Measurements from ENCODE around the gene OR10P1.
"Not testable (repeated sequence)": the region's sequence is repeated elsewhere in the genome, so short reads cannot be mapped to it uniquely, and the experiment has no call there.

The OR10P1 gene, protein sequence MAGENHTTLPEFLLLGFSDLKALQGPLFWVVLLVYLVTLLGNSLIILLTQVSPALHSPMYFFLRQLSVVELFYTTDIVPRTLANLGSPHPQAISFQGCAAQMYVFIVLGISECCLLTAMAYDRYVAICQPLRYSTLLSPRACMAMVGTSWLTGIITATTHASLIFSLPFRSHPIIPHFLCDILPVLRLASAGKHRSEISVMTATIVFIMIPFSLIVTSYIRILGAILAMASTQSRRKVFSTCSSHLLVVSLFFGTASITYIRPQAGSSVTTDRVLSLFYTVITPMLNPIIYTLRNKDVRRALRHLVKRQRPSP
- total RNA-seq = 0 reads per million in 4 experiments

DNA sequence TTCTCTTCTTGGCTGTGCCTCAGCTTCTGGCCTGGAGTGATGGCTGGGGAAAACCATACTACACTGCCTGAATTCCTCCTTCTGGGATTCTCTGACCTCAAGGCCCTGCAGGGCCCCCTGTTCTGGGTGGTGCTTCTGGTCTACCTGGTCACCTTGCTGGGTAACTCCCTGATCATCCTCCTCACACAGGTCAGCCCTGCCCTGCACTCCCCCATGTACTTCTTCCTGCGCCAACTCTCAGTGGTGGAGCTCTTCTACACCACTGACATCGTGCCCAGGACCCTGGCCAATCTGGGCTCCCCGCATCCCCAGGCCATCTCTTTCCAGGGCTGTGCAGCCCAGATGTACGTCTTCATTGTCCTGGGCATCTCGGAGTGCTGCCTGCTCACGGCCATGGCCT, at the start of gene OR10P1:
Gene OR10P1, plus strand, starts transcription at position 40 of the 400 bp plus-strand sequence. Its CDS starts 0 bp downstream, at position 40.
- DNase-seq = no peak

DNA sequence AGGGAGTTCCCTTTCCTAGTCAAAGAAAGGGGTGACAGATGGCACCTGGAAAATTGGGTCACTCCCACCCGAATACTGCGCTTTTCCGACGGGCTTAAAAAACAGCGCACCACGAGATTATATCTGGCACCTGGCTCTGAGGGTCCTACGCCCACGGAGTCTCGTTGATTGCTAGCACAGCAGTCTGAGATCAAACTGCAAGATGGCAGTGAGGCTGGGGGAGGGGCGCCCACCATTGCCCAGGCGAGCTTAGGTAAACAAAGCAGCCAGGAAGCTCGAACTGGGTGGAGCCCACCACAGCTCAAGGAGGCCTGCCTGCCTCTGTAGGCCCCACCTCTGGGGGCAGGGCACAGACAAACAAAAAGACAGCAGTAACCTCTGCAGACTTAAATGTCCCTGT, 46.5 kb upstream of the OR10P1 start:
- not testable (repeated sequence) for DNase-seq

DNA sequence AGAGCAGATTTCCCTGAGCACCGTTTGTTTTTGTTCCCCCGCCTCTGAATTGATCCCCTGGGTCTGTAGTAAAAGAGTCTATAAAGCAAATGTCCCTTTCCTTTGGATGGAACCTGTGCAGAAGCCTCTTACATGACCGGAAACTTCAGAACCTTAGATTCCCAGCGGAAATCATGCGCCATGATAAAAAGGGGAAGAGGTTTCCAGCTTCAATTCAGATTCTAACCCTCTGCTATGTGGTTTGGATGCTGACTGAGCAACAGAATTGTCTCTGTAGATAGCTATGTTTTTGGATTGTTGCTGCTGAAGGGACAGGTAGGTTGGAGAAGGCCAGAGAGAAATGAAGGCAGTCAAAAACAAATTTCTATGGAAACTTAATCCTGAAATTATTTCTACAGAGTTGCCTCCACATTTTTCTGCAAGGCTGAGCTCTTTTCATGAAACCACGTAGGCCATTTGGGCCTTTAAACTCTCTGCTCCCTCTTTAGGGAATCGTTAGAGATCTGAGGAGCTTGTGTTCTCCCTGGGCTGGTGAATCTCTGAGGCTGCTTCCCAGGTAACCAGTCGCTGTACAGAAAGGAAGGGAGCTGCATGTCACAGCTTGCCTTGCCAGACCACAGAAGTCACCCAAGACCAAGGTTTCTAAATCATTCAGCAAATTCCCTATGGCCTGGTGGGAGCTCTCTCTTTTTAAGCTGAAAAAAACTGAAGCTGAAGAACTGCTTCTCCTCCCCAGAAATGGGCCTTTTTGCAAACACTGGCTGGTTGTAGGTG, 28.7 kb upstream of the OR10P1 start:
- no peak for DNase-seq

DNA sequence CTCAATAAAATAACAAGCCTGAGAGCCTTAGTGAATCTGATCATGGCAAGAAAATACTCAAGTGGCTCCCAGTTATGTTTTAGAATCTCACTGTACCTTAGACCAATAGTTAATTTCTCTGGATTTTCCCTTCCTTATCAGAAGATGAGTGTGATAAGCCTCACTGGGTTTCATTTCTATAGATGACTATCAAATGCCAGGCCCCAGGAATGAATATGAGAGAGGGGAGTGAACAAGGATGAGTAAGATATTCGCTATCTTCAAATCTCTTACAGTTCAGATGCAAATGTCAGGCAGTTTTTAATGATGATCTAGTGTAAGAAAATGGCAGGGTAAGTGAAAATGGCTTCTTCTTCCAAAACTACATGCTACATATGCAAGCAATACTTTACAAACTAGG, 26.1 kb upstream of the OR10P1 start:
- DNase-seq = no peak

DNA sequence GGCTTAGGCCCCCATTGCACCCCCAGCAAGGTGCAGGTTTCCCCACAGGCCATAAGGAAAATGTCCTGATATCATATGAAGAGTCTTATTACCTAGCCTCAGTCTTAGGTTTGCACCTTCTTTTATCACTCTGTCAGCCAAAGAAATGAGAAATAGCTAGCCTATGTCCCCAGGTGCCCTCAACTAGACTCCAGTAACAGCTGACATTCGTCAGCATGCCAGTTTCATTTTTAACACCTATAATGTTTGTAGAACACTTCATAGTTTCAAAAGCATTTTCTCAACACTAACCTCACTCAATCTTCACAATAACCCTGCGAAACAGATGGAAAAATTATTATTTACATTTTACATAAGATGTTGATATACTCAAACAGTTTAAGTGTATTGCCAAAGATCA, 24.0 kb upstream of the OR10P1 start:
- DNase-seq = no peak

DNA sequence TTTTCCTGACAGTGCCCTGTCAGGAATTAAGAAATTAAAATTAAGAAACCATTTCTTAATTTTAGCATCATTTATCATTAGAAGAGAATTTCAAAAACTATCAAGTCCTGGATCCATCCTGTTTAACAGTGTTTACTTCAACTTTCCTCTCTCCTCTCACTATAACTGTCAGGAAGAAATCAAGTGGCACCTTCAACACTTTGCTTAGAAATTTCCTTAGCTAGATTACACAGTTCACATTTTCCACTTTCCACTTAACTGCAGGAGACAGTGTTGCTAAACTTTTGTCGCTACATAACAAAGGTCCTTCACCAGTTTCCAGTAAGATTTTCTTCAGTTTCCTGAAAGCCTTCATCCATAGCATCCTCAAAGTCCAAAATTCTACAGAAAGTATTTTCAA, 21.9 kb upstream of the OR10P1 start:
- no peak for DNase-seq

DNA sequence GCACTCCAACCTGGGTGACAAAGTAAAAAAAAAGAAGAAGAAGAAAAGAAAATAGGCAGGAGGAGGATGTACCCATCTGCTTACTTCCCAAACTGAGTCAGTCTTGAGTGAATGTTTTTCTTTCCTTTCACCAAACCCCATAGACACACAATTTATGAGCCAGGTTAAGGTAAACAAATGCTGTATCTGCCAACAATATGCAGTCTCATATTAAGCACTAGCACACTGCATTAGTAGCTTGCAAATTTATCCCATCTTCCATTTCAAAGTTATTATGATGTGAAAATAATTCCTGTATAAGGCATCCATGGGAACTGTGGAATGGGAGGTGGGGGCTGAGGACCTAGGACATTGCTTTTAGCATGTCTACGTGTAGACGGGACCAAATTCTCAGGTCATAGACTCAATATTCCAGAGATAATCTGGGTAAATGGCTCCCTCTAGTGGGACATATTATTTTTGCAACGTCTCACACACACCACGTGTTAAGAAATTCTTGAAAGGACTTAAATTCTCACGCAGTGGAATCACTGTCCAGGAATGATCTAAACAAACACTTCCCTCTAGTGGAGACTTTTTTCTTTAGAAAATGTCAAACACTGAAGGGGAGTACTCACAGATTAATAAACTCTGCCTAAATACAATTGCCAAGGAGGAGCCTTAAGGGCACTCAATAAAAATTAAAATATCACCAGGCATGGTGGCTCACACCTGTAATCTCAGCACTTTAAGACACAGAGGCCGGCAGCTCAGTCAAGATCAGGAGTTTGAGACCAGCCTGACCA, 17.1 kb upstream of the OR10P1 start:
- DNase-seq = no peak

DNA sequence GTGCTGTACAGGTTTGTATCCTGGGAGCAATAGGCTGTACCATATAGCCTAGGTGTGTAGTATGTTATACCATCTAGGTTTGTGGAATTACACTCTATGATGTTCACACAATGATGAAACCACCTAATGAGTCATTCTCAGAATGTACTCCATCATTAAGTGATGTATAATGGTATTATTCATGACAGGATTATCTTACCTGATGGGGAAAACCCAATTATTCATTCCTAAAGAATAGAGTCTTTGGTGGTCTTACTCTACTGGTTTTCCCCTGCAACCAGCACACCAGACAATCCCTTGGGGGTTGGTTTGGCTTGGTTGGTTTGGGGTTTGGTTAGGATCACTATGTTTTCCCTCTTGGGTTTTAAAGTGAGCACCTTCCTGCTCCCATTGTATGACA, 12.6 kb upstream of the OR10P1 start:
- no peak for DNase-seq

DNA sequence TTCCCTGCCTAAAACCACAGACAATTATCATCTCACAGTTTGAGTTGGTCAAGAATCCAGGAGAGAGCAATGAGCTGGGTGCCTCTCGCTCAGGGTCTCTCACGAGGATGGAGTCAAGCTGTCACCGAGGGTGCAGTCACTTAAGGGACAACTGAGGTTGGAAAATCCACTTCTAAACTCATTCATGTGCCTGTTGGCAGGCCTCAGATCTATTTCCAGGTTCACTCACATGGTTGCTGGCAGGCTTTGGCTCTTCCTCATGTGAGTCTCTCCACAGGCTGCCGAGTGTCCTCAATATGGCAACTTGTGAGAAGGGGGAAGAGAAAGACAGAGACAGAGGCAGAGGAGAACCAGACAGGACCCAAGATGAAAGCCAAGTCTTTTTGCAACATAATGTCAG, 10.5 kb upstream of the OR10P1 start:
- DNase-seq = no peak

DNA sequence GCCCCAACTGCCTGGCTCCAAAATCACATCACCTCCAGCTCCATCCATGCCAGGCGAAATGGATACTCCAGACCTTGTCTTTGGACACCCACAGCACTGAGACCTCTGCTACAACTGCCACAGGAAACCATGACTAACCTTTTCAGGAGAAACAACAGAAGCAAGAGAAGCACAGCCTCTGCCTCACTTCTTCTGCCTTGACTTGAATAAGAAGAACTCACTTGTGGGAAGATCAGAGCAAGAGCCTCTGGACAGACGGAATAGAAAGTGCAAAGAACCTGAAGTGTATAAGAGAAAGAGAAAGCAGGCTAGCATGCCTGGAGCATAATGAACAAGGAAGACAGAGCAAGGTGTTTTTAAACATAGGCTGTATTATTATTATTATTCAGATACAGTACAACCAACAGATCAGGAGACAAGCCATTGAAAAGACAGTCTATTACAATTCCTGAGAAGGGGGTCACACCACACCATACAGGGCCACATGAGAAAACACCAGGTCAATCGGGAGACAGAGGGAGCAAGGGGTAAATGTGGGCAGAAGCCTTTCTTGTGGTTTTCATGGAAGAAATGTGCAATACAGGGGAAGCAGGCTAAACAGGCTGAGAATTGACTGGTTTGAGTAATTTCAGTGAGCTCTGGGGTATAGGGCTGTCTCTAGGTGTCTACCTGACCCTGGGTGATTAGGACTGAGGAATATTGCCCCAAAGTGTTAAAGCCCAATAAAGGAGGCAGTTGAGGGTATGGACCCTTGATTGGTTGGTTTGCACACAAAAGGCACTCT, 7.4 kb upstream of the OR10P1 start:
- no peak for DNase-seq

DNA sequence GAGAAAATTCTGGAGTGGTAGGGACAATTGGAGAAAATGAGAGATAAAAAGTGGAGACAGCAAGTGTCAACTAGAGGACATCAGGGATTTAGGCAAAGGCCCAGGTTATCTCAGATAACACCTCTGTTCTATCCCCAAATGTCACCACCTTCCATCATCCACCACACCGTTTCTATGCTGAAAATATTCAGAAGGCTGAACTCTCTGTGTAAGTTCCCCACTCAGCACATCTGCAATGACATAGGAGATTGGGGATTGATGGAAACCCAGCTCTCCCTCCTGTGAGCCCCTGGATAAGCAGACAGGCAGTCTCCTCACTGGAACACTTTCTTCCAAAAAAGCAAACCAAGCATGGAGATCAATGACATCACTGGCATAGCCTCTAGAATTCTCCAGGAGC, 5.6 kb upstream of the OR10P1 start:
- DNase-seq = no peak

DNA sequence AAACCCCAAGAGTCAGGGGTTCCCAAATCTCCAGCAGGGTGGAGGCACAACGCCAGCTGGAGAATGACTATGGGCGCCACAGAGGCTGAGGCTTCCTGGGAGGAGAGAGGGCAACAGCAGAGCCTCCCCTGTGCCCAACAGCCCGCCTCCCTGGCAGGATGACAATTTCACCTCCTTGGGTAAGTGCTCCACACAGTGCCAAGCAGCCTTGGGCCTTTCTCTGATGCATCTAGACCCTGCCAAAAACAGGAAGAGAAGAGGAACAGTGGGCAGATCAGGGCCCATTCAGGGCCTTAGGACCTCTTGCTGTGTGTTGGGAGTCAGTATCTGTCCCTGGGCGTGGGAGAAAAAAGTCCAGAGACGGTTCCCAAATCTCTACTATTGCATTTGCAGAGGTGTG, 5.0 kb upstream of the OR10P1 start:
- DNase-seq = no peak

DNA sequence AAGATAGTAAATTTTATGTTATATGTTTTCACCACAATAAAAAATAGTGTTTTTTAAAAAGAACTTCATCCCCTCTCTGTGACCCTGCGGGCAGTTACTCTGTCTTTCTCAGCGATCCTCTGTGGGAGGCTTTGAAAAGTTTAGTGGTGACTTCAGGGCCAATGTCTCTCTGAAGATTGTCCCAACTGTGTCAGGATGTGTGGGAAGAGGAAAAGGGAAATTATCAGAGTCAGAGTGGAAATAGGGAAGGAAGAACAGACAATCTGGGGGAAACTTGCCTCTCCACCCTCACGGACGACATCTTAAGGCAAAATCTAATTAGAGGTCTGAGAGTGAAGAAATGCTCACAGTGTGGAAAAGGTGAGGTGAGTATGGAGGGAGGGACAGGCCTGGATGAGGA, 3.5 kb upstream of the OR10P1 start:
- no peak for DNase-seq

DNA sequence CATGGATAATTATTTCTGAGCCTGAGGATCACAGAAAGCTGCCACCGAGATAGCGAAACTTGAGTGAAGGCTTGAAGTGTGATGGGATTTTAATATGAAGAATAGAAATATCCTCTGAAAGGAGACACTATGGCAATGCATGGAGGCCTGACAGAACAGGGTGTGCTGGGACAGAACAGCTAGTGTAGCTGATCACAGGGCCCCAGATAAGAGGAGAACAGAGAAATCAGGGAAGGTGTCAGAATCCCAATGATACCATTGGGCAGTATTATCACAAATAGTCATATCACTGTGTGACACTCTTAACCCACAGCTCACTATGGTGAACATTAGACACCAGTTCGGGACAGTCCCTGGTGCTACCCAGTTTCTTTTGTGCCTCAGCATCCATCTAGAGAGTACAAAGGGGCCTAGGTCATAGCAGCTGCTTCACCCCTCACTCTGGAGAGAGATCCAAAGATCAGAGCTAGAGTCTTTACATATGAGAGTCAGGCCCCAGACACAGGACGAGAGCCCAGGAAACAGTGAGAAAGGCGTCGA, 506 bp upstream of the OR10P1 start:
- no peak for DNase-seq

DNA sequence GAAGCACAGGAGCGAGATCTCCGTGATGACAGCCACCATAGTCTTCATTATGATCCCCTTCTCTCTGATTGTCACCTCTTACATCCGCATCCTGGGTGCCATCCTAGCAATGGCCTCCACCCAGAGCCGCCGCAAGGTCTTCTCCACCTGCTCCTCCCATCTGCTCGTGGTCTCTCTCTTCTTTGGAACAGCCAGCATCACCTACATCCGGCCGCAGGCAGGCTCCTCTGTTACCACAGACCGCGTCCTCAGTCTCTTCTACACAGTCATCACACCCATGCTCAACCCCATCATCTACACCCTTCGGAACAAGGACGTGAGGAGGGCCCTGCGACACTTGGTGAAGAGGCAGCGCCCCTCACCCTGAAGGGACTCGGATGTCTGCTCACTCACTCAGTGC, 775 bp downstream of the OR10P1 start:
- no peak for DNase-seq

DNA sequence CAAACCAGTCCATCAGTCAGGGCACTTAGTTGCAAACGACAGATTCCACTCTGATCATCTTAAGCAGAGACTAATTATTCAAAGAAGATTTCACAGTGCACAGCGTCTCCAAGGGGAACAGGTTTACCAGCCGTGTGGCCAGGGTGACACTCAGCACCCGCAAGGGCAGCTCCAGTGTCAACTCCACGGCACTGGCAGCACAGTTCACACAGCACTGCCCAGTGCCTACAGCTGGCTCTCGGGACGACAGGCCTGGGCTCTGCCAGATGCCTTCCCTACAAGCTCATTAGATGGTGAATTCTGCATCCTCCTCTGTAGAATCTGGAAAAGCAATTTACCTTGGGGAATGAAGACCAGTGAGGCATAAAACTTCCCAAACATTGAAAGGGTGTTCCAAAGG, 4.9 kb downstream of the OR10P1 start:
- DNase-seq = no peak

DNA sequence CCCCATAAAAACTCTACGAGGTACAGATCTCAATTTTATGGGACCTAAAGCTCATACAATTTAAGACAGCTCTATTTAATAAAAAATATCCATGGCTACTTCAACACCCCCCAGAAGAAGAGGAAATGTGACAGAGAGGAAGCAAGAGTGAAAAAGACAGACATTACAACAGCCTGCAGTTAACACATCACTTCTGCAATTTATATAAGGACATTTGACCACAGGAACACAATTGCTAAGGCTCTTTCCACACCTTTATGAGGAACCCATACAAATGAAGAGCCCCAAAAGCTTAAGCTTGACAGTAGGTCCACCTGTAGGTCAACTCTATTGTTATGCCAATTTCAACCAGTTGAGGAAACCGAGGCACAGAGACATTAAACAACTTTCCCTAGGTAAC, 5.6 kb downstream of the OR10P1 start:
- DNase-seq = no peak

DNA sequence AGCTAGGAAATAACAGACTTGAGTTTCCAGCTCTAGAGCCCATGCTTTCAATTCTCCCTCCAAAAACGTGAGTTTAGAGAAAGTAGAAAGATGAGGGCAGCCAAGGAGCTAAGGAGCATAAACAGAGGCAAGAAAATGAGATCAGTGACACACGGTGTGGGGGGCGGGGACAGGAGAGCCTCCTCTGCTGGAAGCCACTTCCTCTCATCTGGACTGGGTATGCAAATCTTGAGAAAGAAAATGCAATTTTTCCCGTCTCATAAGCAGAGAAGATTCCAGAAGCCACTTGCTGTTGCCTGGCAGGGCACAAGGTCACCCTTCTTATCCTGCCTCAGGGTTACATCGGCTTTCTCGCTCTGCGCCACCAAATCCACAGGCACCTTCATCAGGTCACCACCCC, 6.0 kb downstream of the OR10P1 start:
- DNase-seq = no peak

DNA sequence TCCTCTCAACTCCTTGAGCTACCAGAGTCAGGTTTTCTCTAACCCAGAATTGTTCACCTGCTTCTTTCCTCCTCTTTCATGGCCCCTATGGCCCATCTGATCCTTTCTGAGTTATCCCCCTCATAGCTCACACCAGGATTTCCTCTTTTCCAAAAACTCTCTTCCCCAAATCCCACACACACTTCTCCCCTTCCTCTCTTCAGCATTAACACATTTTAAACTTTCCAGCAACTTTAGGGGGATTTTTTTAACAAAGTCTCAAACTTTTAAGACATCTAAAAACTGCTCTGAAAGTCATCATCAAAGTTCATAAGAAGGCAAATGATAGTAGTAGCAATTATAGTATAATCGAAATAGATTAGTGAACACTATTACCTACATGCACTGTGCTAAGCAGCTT, 7.9 kb downstream of the OR10P1 start:
- DNase-seq = no peak

DNA sequence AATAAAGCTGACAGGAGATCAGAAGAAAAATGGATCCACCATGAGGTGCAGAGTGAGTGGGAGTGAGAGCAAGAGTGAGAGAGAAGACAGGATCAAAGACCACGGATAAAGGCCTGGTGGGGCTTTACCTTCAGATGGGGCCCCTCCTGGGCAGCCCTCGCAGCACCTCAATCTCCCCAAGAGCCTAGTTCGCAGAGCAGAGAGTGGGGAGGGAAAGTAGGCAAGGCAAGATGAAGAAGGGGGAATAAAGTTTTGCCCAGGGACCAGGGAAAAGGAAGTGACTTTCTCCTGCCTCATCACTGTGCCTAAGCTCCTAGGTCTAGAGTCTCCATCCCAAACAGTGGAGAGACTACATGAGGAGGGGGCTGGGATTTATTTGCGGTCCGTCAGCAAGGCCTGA, 10.3 kb downstream of the OR10P1 start:
- DNase-seq = no peak

DNA sequence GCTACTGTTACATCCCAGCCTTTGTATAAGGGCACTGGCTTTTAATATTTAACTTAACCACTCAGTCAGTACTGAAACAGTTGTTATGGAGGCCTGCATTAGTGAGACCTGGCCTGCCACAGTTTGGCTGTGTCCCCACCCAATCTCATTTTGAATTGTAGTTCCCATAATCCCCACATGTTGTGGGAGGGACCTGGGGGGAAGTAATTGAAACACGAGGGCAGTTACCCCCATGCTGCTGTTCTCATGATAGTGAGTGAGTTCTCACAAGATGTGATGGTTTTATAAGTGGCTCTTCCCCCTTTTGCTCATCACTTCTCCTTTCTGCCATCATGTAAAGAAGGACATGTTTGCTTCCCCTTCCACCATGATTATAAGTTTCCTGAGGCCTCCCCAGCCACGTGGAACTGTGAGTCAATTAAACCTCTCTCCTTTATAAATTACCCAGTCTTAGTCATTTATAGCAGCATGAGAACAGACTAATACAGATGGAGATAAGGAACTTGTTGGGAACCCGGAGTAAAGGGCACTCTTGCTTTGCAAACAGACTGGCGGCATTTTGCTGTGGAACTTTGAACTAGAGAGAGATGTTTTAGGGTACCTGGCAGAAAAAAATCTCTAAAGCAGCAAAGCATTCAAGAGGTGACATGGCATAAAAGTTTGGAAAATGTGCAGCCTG, 14.1 kb downstream of the OR10P1 start:
- DNase-seq = not testable (repeated sequence)

DNA sequence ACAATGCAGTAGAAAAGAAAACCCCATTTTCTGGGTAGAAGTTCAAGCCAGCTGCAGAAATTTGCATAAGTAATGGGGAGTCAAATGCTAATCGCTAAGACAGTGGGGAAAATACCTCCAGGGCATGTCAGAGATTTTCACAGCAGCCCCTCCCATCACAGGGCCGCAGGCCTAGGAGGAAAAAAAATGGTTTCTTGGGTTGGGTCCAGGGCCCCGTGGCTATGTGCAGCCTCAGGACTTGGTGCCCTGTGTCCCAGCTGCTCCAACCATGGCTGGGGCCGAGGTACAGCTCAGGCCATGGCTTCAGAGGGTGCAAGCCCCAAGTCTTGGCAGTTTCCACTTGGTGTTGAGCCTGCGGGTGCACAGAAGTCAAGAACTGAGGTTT, 14.6 kb downstream of the OR10P1 start:
- DNase-seq = no peak

Data from effector CD8-positive, alpha-beta T cell (primary cell).